DND-41 (cell line): ENCODE measurements around the gene WIPF3.

Experiments
- CTCF ChIP-seq: IDR thresholded peaks from 2 replicates; pipeline ENCODE4 v1.5.1; 2012; ENCODE audit warnings: borderline replicate concordance, low read length, moderate library complexity, mild to moderate bottlenecking; ENCODE audit not compliant: poor library complexity, severe bottlenecking; ENCODE audit errors: extremely low read depth
- EZH2 ChIP-seq: IDR thresholded peaks from 3 replicates; pipeline ENCODE4 v1.6.1; 2012; ENCODE audit warnings: borderline replicate concordance, low read depth, mild to moderate bottlenecking, moderate library complexity, low read length, inconsistent platforms; ENCODE audit not compliant: severe bottlenecking

- no peak for TF ChIP-seq EZH2
- no peak for TF ChIP-seq CTCF
These were observed 33.6 kb downstream of the WIPF3 start for GRCh38 chr7:29839921-29840320.
